GM19395 (cell line): ENCODE results near the gene GNE.
A peak's percentile ranks its signal among the peaks of the same experiment; 100 is the strongest.
"Not testable (repeated sequence)": the region's sequence is repeated elsewhere in the genome, so short reads cannot be mapped to it uniquely, and the experiment has no call there.

Source experiments
- ATAC-seq: cut with Tn5 transposase; IDR thresholded peaks from one replicate; pipeline ENCODE4 v1.9.1; 2021; ENCODE audit warnings: mild to moderate bottlenecking, moderate library complexity; ENCODE audit not compliant: unreplicated experiment

Gene GNE

DNA sequence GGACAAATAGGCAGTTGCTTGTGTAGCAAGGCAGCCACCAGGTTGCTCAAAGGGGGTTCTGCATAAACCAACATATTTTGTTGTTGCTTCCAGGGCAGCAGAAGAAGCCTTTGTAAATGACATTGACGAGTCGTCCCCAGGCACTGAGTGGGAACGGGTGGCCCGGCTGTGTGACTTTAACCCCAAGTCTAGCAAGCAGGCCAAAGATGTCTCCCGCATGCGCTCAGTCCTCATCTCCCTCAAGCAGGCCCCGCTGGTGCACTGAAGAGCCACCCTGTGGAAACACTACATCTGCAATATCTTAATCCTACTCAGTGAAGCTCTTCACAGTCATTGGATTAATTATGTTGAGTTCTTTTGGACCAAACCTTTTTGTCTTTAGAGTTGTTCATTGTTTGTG, 46.7 kb downstream of the GNE start:
- ATAC-seq: no peak

- ATAC-seq: no peak
These were observed 47.5 kb downstream of the GNE start for GRCh38 chr9:36210722-36211121.

DNA sequence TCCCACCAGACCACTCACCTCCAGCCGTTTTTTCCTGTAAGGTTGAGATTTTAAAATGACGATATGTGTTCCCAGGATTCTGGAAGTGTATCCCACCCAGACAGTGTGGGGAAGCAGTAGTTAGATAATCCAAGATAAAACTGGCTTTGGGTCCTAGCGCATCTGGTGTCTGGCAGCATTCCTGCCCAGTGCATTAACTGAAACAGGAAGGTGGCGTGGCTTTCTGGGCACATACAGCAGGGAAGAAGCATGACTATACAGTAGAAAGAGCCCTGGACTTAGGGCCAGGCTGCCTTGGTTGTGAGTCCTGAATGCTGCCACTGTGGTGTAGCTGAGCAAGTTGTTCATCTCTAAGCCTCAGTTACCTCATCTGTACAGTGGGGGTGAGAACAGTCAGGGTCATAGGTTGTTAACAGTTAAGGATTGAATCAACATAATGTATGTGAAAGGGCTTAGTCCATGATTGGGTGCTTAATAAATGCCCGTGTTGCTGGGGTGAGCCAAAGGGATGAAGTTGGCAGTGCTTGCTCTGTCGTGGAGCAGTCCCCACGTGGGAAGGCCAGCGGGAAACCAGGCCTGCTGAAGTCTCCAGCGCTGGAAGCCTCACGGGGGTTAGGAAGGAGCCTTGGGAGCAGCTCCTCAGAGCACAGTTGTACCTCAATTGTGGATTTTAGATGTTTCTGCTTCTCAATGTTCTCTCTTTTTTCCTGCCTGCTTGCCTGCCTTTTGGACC, 49.6 kb downstream of the GNE start:
- no peak for ATAC-seq

- no peak for ATAC-seq
These were observed 50.7 kb downstream of the GNE start for GRCh38 chr9:36207546-36208012.

GRCh38 chr9:36207016-36207415, 51.2 kb downstream of the GNE start:
- no peak for ATAC-seq

- no peak for ATAC-seq
These were observed 53.2 kb downstream of the GNE start for GRCh38 chr9:36204906-36205547.

DNA sequence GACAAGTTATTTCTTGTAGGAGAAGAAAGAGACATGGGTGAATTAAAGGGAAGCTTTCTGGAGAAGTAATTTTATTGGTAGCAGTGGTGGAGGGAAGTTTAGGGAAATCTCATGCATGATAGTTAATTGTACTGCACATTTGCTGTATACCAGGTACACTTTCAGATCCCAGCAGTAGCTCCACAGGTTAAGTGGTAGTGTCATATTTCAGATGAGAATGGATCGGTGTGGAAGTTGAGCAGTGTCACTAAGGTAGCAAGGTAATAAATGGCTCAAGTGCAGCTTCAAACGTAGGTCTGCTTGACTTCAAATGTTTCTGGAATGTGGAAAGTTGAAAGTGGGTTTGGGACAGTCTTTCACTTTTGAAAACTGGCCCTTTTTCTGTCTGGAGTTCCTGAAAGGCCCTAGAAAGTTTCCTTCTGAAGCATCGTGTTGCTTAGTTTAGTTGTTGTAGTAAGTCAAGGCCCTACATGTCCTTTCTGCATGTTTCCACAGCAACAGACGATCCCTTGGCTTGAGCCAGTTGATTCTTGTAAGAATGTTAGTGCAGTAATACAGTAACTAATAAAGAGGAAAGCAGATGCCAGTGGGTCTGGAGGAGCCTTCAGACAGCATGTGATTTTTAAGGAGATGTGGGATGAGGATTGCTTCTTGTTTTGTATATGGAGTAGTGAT, 63.8 kb downstream of the GNE start:
- ATAC-seq: no peak

DNA sequence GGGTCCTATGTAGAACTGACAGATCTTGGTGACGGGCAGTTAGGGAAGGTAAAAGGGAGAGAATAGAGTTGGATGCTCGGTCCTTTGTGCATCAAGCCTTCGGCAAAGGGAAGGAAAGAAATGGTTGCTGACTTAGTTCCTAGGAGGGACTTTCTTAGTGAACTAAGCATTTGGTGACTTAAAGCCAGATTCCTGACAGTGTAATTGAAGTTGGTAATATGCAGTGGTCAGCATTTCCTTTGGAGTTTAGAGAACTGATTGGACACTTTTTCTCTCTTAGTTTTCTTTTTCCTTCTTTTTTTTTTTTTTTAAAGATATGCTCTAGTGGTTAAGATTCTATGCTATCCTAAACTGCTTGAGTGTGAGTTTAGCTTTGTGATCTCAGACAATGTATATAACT, 65.2 kb downstream of the GNE start:
- ATAC-seq: no peak

- ATAC-seq: no peak
These were observed 66.1 kb downstream of the GNE start for GRCh38 chr9:36192196-36192595.

DNA sequence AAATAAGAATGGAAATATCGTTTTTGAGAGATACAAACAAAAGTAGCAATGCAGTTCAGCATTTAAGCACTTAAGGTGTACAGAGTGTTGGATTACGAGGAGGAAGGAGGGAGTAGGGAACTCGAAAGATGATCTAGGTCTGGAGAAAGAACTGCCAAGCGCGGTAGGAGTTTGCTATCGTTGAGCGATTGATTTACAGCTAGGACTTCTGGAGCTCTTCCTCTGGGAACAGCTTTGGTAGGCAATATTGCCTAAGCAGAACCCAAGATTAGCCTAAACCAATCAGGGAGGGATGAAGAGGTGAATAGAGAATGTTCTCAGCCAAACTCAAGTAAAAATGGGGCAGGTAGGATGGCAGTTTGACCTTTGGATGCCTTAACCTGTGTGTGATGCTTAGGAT, 66.6 kb downstream of the GNE start:
- ATAC-seq: no peak

DNA sequence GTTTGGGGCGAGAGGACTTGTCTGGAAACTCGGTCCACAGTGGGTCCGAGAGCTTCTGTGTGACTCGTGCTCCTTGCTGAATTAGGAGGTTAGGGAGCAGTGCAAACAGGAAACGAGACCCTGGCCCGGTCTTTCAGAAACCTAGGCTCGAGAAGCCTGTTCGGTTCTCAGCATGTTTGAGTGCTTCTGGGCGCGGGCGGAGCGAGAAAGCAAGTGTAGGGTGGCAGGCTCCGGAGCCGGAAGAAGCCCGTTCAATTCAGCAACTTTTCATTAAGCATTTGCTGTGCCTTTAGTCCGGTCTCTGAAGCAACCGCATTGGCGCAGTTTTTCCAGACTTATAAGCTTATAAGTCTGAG, 67.0 kb downstream of the GNE start:
- peak; percentile 10 for ATAC-seq

GRCh38 chr9:36190388-36191289, 67.6 kb downstream of the GNE start, which contains the start of gene CLTA:
Gene CLTA, plus strand, starts transcription at chr9:36190921. Its CDS starts 136 bp downstream, at chr9:36191057.
- peak; percentile 95 for ATAC-seq

- no peak for ATAC-seq
These were observed 68.3 kb downstream of the GNE start for GRCh38 chr9:36189976-36190375.

- ATAC-seq: no peak
These were observed 70.0 kb downstream of the GNE start for GRCh38 chr9:36188212-36188611.

DNA sequence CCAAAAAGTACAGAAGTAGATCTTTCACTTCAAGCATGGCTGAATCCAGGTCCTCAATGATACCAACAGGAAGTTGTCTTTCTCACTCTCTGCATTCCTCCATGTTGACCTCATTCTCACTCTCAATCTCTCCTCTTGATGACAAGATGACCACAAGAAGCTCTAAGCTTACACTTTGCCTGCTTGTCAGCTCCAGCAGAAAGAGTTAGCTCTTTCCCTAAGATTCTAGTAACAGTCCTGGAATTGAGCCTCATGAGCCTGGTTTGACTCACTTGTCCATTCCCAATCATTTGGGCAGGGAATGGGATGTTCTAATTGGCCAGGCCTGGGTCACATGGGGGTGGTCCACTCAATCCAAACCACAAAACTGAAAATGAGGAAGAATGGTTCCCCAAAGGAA, 70.8 kb downstream of the GNE start:
- no peak for ATAC-seq

GRCh38 chr9:36180243-36180642, 78.0 kb downstream of the GNE start:
- ATAC-seq: not testable (repeated sequence)

DNA sequence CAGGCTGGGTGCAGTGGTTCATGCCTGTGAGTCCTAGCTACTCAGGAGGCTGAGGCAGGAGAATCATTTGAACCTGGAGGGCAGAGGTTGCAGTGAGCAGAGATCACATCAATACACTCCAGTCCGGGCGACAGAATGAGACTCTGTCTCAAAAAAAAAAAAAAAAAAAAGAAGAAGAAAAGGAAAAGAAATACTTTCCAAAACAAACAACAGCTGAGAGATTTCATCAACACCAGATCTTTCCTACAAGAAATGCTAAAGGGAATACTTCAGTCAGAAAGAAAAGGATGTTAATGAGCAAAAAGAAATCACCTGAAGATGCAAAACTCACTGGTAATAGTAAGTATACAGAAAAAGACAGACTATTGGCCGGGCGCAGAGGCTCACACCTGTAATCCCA, 80.7 kb downstream of the GNE start:
- ATAC-seq: no peak

GRCh38 chr9:36176496-36176895, 81.8 kb downstream of the GNE start:
- ATAC-seq: not testable (repeated sequence)

DNA sequence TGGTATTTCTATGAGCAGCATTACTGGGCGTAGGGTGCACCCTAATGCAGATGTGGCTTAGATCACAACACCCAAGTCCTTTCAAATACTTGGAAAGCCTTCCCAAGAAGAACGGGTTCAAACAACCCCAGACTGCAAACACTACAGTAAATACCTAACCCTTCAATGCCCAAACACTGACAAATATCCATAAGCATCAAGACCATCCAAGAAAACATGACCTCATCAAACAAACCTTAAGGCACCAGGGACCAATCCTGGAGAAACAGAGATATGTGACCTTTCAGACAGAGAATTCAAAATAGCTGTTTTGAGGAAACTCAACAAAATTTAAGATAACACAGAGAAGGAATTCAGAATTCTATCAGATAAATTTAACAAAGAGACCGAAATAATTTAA, 83.0 kb downstream of the GNE start:
- ATAC-seq: not testable (repeated sequence)

DNA sequence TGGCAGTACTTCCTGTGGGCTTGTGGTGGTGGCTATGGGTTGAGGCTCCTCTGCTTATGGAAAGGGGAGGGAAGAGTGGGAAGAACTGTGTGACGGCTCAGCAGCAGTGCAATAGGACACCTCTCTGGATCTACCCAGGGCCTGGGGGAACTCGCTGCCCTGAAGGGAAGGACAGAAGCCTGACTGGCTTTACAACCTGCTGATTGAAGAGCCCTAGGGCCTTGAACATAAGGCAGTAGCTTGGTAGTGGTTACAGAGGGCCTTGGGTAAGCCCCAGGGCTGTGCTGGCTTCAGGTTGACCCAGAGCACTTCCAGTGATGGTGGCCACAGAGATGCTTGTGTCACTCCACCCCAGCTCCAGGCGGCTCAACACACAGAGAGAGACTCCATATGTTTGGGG, 83.5 kb downstream of the GNE start:
- no peak for ATAC-seq

DNA sequence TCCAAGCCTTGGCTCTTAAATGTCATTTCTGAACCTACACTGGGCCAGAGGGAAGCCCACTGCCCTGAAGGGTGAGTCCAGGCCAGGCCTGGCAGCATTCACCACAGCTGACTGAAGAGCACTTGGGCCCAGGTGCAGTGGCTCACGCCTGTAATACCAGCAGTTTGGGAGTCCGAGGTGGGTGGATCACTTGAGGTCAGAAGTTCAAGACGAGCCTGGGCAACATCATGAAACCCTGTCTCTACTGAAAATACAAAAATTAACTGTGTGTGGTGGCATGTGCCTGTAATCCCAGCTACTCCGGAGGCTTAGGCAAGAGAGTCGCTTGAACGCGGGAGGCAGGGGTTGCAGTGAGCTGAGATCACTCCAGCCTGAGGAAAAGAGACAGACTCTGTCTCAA, 84.0 kb downstream of the GNE start:
- no peak for ATAC-seq
